ENCODE data around the gene TUBA1B.

The TUBA1B gene

GRCh38 chr12:49126852-49127763 is 4.1 kb downstream of the TUBA1B start:
- no peak for DNase-seq

GRCh38 chr12:49121047-49121696 is 10.0 kb downstream of the TUBA1B start:
- DNase-seq = peak; percentile 43 to 65

DNA sequence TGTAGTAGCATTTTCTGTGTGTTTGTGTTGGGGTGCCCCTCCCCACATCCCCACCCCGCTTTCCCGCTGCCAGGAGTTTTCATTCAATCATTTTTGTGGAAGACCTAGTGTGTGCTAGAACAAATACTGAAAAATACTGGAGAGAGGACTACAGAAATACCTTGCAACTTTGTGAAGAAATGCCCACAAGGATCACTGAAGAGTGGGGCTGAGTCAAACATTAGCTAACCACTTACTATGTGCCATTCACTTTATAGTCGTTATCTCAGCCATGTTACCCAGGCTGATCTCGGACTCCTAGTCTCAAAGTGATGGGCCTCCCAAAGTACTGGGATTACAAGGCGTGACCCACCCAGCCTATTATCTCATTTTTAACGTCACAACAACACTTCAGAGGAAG is 20.0 kb downstream of the TUBA1B start:
- DNase-seq = no peak

DNA sequence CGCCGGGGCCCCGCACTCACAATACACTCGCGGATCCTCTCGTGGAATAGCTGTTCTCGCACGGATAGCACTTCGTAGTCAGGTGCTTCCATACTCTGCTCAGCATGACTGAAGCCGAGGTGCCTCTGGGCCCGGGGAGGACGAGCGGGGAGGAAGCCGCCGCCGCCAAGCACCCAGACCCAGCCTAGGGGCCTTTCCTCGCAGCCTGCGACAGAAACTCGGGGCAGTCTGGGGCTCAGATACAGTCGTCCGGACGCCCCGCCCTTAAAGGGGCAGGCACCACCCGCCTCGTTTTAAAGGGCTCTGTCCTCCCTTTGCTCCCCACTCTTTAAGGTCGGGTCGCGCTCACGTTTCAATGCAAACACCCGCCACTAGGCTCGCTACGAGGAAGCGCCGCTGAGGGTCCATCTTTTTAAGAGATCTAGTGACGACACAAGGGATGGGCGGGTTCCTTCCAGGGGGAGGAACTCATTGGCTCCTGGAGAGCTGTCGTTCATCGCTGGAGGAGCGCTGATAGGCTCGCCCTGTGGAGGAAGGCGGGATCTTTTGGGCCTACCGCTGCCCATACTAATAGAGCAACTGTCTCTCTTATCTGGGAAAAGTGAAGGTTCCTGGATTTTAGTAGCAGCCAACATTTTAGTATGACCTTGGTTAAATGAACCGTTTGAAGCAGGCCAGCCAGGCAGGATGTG is 20.6 kb downstream of the TUBA1B start, which contains the start of gene LMBR1L:
LMBR1L (minus strand) TSS at position 384 of the 692 bp plus-strand sequence; CDS start at position 92, 292 bp downstream.
- DNase-seq = peak; percentile 97 to 100

DNA sequence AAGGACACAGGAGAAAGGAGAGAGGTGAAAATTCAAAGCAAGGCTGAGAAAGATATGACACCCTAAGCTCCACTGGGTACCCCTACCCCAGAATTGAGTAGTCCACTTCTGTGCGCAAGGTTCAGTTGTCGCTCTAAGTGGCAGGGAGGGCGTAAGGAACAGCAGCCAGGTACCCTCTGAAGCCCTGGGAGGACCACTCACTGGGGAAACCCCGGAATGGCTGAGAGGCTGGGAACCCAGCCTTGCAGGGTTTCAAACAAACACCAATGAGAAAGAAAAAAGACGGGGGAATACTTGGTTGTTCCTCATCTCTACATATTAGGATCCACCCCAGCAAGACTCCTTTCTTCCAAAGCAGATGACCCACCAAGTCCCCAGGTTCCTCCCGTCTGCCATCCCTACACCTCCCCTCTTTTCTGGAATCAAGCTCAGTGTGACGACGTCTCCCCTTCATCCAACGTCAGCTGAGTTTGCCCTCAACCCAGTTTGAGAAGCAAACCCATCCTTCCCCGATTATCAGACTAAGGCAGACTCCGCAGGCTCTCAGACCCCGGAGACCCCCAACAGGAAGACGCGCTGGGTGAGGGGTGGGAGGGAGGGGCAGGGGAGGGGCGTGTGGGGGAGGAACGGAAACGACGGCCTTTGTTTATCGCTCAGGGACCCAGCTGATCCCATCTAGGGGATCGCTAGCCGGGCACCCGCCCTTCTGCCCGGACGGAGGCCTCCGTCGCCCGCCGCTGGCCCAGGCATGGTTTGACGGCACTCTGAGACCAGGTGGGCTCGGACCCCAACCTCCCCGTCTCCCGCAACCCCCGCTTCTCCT is 21.3 kb downstream of the TUBA1B start:
- DNase-seq = no peak

DNA sequence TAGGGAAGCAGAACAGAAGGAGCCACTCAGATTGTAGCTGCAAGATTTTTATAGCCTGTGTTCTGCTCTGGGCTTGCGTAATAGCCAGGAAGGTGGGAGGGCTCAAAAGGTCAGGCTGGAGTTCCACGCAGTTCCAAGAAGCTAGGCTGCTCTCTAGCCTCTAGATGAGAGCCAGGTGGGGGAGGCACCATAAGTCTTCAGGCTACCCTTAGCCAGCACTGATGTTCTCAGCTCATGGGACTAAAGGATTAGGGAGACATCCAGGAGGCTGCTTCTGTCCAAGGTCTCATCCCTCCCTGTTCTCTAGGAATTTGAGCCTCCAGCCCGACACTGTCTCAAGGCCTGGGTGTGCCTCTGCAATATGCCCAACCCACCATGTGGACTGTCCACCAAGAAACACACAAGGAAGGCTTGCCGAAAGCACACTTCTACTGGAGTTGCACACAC is 22.2 kb downstream of the TUBA1B start:
- DNase-seq = peak; percentile 70 to 74

GRCh38 chr12:49105504-49106084 is 25.6 kb downstream of the TUBA1B start:
- no peak for DNase-seq

- no peak for DNase-seq
Observed at GRCh38 chr12:49104822-49105221, 26.4 kb downstream of the TUBA1B start.

DNA sequence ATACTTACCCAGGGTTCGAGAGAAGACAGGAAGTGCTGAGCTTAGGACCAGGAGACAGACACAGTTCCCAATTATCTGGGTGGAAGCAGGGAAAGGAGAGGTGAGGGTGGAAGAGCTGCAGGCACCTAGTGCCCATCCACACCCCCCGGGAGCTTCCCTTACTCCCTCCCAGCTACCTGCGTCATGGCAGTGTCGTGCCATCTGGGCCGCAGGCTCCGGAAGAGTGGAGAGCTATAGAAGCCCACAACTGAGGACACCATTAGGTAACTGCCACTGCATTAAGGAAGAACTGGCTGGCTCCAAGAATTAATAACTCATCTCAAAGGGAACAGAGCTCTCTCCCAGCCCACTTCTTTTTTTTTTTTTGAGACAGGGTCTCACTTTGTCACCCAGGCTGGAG is 30.8 kb downstream of the TUBA1B start:
- no peak for DNase-seq

DNA sequence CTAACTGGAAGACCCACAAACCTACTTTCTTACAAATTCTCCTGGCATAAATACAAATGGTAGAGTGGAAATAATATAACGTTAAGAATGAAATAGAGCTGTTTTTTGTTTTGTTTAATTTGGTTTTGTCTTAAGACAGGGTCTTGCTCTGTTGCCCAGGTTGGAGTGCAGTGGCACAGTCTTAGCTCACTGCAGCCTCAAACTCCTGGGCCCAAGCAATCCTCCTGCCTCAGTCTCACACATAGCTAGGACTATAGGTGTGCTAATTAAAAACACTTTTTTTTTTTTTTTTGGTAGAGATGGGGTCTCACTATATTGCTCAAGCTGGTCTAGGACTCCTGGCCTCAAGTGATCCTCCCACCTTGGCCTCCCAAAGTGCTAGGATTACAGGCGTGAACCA is 32.5 kb downstream of the TUBA1B start:
- no peak for DNase-seq

DNA sequence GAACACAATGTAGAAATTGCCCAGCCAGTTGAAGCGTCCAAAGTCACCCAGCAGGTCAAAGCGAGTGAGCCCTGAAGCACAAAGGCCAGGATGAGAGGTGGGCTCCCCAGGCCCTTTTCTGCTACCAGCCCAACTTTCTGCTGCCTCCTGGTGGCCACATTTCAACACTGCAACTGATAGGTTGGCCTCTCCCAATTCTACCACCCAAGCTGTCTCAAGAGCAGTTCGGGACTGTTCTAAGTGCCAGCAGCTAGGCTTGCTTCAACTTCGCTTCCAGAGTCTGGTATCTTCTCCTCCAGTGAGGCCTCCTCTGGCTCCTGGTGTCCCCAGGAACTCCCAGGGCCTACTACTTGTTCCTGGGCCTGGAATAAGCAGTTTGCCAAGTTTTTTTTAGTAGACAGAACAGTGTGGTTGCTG is 33.2 kb downstream of the TUBA1B start:
- peak in 1 of 2 donors; percentile 71 for DNase-seq

DNA sequence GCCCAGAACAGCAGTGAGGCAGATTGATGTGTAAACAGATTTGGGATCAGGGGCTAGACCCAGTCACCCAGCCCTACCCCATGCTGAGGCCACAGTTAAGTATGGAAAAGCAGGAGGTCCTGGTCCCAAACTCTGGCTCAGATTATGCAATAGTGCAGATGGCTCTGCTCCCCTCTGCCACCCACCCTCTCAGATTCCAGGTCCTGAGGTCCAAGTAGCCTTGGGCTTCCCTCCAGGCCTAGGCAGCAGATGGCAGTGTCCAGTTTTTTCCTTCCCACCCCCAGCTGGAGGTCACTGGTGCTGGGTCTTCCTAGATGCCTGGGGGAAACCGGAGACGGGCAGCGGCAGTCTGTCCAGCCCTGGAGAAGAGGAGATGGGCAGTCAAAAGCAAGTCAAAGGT is 33.8 kb downstream of the TUBA1B start:
- no peak for DNase-seq

DNA sequence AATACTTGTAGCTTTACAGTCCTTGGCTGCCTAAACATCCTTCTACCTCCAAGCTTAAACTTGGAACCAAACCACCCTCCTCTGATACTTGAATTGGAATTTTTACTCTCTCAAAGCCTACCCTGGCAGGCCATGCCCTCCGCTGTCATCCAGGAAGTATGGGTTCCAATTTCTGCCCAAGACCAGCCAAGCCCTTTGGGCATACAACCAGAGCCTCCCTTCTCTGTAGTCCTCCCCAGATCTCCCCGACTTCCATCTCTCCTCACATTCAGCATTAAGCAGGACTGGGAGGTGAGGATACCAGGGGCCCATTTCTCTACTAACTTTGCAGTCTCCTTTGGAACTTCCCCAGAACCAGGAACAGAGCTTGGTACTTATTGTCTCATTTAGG is 36.2 kb downstream of the TUBA1B start:
- DNase-seq = no peak

- no peak for DNase-seq
Observed at GRCh38 chr12:49094160-49094974, 36.8 kb downstream of the TUBA1B start, which contains the start of gene DHH. TSS of gene DHH (minus strand) at chr12:49094801. CDS start at chr12:49094512, 289 bp downstream.

GRCh38 chr12:49093792-49094159 is 37.4 kb downstream of the TUBA1B start:
- no peak for DNase-seq

GRCh38 chr12:49092816-49093406 is 38.3 kb downstream of the TUBA1B start:
- DNase-seq = no peak

- DNase-seq = no peak
Observed at GRCh38 chr12:49092086-49092815, 38.9 kb downstream of the TUBA1B start.

- DNase-seq = no peak
Observed at GRCh38 chr12:49091836-49092085, 39.4 kb downstream of the TUBA1B start.

- no peak for DNase-seq
Observed at GRCh38 chr12:49091056-49091835, 39.9 kb downstream of the TUBA1B start.
